OCI-M2 (cell line): ENCODE data around the gene PAQR4.
"Not testable (repeated sequence)": the region's sequence is repeated elsewhere in the genome, so short reads cannot be mapped to it uniquely, and the experiment has no call there.

Source experiments
- DNase-seq: peaks from one replicate; lab custom pipeline; 2025; ENCODE audit not compliant: unreplicated experiment; lab: John Stamatoyannopoulos, UW

Gene PAQR4

GRCh38 chr16:2943716-2944115 is 25.4 kb upstream of the PAQR4 start:
- not testable (repeated sequence) for DNase-seq

GRCh38 chr16:2946649-2947048 is 22.5 kb upstream of the PAQR4 start:
- DNase-seq = no peak

GRCh38 chr16:2948807-2949704 is 20.1 kb upstream of the PAQR4 start:
- DNase-seq = no peak

- DNase-seq = no peak
Observed at GRCh38 chr16:2949705-2950352, 19.3 kb upstream of the PAQR4 start.

- no peak for DNase-seq
Observed at GRCh38 chr16:2950353-2950724, 18.8 kb upstream of the PAQR4 start.

GRCh38 chr16:2950773-2951172 is 18.4 kb upstream of the PAQR4 start:
- no peak for DNase-seq

GRCh38 chr16:2952679-2953078 is 16.5 kb upstream of the PAQR4 start:
- DNase-seq = no peak

- no peak for DNase-seq
Observed at GRCh38 chr16:2953706-2954627, 15.2 kb upstream of the PAQR4 start.

- no peak for DNase-seq
Observed at GRCh38 chr16:2954656-2955381, 14.3 kb upstream of the PAQR4 start.

GRCh38 chr16:2955438-2955778 is 13.7 kb upstream of the PAQR4 start:
- no peak for DNase-seq

- no peak for DNase-seq
Observed at GRCh38 chr16:2955779-2956578, 13.2 kb upstream of the PAQR4 start.

- no peak for DNase-seq
Observed at GRCh38 chr16:2956579-2956956, 12.6 kb upstream of the PAQR4 start.

- DNase-seq = no peak
Observed at GRCh38 chr16:2959206-2959605, 9.9 kb upstream of the PAQR4 start.

- no peak for DNase-seq
Observed at GRCh38 chr16:2960183-2961010, 8.8 kb upstream of the PAQR4 start.

GRCh38 chr16:2962334-2963073 is 6.6 kb upstream of the PAQR4 start:
- DNase-seq = no peak

GRCh38 chr16:2963074-2963722 is 6.0 kb upstream of the PAQR4 start:
- DNase-seq = no peak

- DNase-seq = peak; percentile 17
Observed at GRCh38 chr16:2963723-2964474, 5.2 kb upstream of the PAQR4 start, which contains the start of gene KREMEN2. KREMEN2 (plus strand) TSS chr16:2964275; CDS start chr16:2964521, 246 bp downstream.
